ENCODE measurements around the gene PARD3B.

DNA sequence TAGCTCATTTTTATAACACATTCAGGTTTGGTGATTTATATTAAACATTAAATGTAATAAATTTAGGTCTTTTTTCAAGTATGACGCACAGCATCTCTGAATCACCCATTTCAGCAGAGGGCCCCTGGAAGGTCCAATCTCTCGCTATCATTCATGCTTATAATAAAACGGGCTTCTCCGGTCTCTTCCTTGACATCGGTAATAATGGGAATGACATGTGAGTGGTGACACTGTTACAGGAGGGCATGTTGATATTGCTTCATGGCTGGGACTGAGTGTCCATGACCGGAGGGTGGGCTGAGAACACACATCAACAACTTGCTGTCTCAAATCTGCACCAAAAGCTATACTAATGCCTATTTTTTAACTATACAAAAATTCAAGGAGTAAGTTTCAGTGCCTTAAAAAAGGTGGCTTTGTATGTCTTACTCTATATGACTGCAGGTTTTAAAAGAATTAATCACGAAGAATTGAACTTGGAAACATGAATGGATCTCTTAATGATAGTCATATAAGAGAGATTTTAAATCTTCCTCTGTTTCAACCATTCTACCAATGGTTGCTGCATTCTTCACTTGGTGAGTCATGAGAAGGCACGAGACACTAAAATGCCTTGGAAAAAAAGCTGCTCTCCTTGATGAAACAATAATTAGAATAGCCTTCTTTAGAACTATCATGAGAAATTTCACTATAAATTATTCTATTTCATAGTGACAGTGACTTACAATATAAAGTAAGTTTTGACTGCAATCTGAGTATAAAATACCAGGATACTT, 1035.1 kb downstream of the PARD3B start:
- TF ChIP-seq POLR2A (IDR thresholded peaks at IDR 0.05), result no peak
- TF ChIP-seq CTCF (IDR thresholded peaks at IDR 0.05), result no peak
